ENCODE results near the gene PDGFRA.

- no peak for TF ChIP-seq CTCF (IDR thresholded peaks at IDR 0.05)
- TF ChIP-seq POLR2AphosphoS5 (IDR thresholded peaks at IDR 0.05): no peak
Measured at GRCh38 chr4:54274795-54275665, 45.9 kb downstream of the PDGFRA start.
